RWPE2 (cell line): Measurements from ENCODE around the gene NEK2.
A peak's percentile ranks its signal among the peaks of the same experiment; 100 is the strongest.
"Not testable (repeated sequence)": the region's sequence is repeated elsewhere in the genome, so short reads cannot be mapped to it uniquely, and the experiment has no call there.

ENCODE experiments used
- ATAC-seq: fragments of 200-7000 bp; cut with Tn5 transposase; 3 replicates; pipeline ENCODE4 v1.9.1; 2021; ENCODE audit warnings: low read depth
- DNase-seq: peaks from one replicate; pipeline ENCODE4 v3.0.0-alpha.2; 2020; ENCODE audit warnings: low spot score
- H3K27ac ChIP-seq: fragments of 450-650 bp; 2 replicates; pipeline ENCODE4 v1.5.1; 2017; ENCODE audit warnings: mild to moderate bottlenecking; ENCODE audit not compliant: poor library complexity, severe bottlenecking
- H3K27me3 ChIP-seq: fragments of 250-450 bp; sonication (Bioruptor Pico); 2 replicates; pipeline ENCODE4 v1.5.1; 2021; ENCODE audit warnings: mild to moderate bottlenecking, moderate library complexity; ENCODE audit not compliant: insufficient read depth, poor library complexity, severe bottlenecking
- H3K36me3 ChIP-seq: fragments of 250-450 bp; sonication (Bioruptor Pico); 2 replicates; pipeline ENCODE4 v1.5.1; 2020; ENCODE audit warnings: low read depth, mild to moderate bottlenecking, moderate library complexity
- H3K4me1 ChIP-seq: fragments of 250-450 bp; sonication (Bioruptor Pico); 2 replicates; pipeline ENCODE4 v1.5.1; 2021; ENCODE audit warnings: mild to moderate bottlenecking, moderate library complexity; ENCODE audit not compliant: insufficient read depth, poor library complexity, severe bottlenecking
- H3K4me3 ChIP-seq: fragments of 250-450 bp; sonication (Bioruptor Pico); 2 replicates; pipeline ENCODE4 v1.5.1; 2021; ENCODE audit warnings: mild to moderate bottlenecking, moderate library complexity; ENCODE audit not compliant: severe bottlenecking
- H3K9me3 ChIP-seq: fragments of 250-450 bp; sonication (Bioruptor Pico); 2 replicates; pipeline ENCODE4 v1.5.1; 2021; ENCODE audit warnings: mild to moderate bottlenecking, moderate library complexity; ENCODE audit not compliant: severe bottlenecking
- TF ChIP-seq, protein P1 (sequence below): fragments of 450-650 bp; IDR thresholded peaks from one replicate; pipeline ENCODE4 v1.5.1; 2017; ENCODE audit warnings: mild to moderate bottlenecking, moderate library complexity; ENCODE audit not compliant: poor library complexity, severe bottlenecking

Gene NEK2

DNA sequence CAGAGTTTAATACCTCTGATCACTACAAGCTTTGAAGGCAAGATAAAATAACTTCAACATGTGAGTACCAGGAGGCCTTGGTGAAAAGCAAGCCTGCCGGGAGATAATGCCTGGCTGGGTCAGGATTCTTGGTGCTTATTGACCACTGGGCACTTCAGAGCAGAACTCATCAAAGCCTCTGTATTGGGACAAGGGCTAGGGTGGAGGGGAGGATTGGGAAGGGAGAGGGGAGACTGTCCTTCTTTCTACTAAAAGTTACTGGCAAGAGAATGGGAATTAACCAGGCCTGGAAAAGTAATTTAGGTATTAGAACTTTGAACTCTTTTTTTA lies 35.2 kb downstream of the NEK2 start:
- TF ChIP-seq, protein P1, sequence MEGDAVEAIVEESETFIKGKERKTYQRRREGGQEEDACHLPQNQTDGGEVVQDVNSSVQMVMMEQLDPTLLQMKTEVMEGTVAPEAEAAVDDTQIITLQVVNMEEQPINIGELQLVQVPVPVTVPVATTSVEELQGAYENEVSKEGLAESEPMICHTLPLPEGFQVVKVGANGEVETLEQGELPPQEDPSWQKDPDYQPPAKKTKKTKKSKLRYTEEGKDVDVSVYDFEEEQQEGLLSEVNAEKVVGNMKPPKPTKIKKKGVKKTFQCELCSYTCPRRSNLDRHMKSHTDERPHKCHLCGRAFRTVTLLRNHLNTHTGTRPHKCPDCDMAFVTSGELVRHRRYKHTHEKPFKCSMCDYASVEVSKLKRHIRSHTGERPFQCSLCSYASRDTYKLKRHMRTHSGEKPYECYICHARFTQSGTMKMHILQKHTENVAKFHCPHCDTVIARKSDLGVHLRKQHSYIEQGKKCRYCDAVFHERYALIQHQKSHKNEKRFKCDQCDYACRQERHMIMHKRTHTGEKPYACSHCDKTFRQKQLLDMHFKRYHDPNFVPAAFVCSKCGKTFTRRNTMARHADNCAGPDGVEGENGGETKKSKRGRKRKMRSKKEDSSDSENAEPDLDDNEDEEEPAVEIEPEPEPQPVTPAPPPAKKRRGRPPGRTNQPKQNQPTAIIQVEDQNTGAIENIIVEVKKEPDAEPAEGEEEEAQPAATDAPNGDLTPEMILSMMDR = no peak
- Histone ChIP-seq H3K4me3 (no peak overlapping the region), H3K27ac (no peak overlapping the region), H3K4me1 (no peaks in the 10 kb centered on the region), H3K27me3 (no peaks in the 10 kb centered on the region), H3K9me3 (no peaks in the 10 kb centered on the region), H3K36me3 (no peaks in the 10 kb centered on the region)
- no peak for DNase-seq
- ATAC-seq = no peak

DNA sequence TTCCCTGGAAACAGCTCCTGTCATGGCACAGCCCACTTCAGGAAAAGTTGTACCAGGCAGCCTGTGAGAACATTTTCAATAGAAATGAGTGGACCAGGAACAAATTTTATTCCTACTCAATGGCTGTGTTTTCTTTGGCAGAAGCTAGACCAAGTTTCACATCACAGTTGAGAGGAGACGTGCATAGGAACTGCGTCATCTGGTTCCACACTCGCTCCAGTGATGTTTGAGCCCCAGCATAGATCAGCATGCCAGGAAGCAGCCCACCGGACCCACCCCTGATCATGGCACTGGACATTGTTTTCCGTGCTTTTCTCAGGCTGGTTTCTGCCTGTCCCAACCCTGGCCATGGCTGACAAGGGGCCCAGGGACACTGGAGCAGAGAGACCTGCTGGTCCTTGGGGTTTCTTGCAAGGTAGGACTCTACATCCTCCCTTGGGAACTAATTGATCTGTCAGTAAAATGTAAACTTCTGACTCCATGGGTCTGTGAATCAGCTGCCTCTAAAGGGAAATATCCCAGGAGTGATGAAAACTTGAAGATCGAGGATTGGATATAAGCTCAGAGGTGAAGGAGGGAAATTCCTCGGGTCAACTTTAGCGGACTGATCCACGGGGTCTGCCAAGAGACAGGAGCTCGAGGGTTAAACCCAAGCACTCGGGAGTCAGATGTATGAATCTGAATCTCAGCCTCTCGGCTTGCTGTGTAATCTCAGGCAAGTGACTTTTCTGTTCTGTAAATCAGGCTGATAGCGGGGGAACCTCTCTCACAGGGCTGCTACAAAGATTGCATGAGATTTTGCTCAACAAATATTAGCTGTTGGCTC lies 35.7 kb downstream of the NEK2 start:
- DNase-seq (no peak), ATAC-seq (no peak)
- Histone ChIP-seq H3K27me3 (no peaks in the 10 kb centered on the region), H3K36me3 (no peaks in the 10 kb centered on the region), H3K4me3 (no peak overlapping the region), H3K9me3 (no peaks in the 10 kb centered on the region), H3K27ac (peak overlapping the region; percentile 20), H3K4me1 (no peaks in the 10 kb centered on the region)
- TF ChIP-seq, protein P1 = no peak

DNA sequence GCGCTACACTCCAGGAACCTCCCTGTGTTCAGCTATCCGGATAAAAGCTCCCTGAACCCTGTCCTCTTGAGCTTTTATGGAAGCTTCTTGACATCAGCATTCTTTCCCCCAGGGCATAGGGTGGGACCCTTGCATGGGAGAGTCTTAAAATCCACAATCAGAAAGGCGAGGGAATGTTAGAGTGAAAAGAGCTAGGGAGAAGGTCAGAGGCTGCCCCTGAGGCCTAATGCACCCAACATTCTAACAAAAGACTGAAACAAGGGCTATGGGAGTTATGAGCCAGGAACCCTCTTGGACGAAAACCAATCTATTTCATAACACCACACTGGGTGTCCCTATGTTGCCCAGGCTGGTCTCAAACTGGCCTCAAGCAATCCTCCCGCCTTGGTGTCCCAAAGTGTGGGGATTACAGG lies 36.7 kb downstream of the NEK2 start:
- DNase-seq (no peak), ATAC-seq (no peak)
- Histone ChIP-seq H3K4me3 (no peak overlapping the region), H3K36me3 (no peaks in the 10 kb centered on the region), H3K27ac (peak overlapping the region; percentile 20), H3K27me3 (no peaks in the 10 kb centered on the region), H3K4me1 (no peaks in the 10 kb centered on the region), H3K9me3 (no peaks in the 10 kb centered on the region)
- TF ChIP-seq, protein P1 = no peak

DNA sequence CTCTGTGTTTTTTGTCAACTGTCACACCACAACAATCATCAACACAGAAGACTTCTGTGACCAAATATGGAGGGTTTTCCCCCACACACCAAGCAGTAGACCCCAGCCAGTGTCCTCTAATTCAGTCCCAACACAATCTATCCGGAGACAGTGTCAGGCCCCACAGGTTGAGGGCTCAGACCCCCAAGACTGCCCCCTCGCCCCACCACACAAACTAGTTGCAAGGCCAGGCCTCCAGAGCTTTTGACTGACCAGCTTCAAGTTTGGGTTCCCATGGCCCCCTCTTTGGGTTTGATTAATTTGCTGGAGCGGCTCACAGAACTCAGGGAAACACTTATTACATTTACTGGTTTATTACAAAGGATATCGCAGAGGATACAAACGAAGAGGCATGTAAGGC lies 37.2 kb downstream of the NEK2 start:
- TF ChIP-seq, protein P1 = no peak
- Histone ChIP-seq H3K4me3 (no peak overlapping the region), H3K36me3 (no peaks in the 10 kb centered on the region), H3K27me3 (no peaks in the 10 kb centered on the region), H3K27ac (no peak overlapping the region), H3K4me1 (no peaks in the 10 kb centered on the region), H3K9me3 (no peaks in the 10 kb centered on the region)
- no peak for ATAC-seq
- no peak for DNase-seq

DNA sequence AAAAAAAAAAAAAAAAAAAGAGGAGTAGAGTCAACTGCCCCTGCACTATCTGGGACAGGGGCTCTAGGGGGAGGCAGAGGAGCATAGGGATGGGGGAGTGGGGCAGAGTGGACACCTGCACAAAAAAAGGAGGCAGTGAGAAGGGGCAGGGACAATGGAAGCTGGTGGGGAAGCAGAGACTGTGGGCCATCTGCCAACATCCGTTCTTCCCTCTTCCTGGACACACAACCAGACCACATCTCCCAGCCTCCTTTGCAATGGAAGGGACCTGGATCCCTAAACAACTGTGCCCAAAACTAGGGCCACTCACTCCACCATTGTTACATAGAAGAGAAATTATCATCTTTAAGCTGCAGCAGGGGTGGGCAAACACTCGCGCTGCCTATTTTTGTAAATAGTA lies 38.4 kb downstream of the NEK2 start:
- Histone ChIP-seq H3K27me3 (no peaks in the 10 kb centered on the region), H3K27ac (no peak overlapping the region), H3K4me1 (no peaks in the 10 kb centered on the region), H3K9me3 (no peaks in the 10 kb centered on the region), H3K4me3 (no peak overlapping the region), H3K36me3 (no peaks in the 10 kb centered on the region)
- DNase-seq = no peak
- TF ChIP-seq, protein P1 = no peak
- no peak for ATAC-seq

DNA sequence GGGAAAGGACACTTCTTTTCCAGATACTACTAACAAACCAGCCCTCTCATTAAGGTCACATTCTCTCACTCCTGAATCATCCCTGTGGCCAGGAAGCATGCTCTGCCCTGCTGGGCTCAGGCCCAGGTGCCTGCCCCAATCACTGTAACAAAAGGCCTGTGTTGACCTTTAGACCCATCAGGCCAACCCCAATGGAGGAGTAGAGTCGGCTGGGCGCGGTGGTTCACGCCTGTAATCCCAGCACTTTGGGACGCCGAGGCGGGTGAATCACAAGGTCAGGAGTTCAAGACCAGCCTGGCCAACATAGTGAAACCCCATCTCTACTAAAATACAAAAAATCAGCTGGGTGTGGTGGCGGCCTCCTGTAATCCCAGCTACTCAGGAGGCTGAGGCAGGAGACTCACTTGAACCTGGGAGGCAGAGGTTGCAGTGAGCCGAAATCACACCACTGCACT lies 38.8 kb downstream of the NEK2 start:
- not testable (repeated sequence) for H3K4me1 ChIP-seq, ATAC-seq, H3K36me3 ChIP-seq, DNase-seq, H3K27me3 ChIP-seq, H3K9me3 ChIP-seq, H3K27ac ChIP-seq, H3K4me3 ChIP-seq
